Smooth muscle cell (in vitro differentiated cells): ENCODE data around the gene GRM4. TPM values are rescaled to one million over a fixed set of nuclear protein-coding genes. Genes with fewer than 3 reads are reported as not detected.

Source experiments
- DNase-seq: peaks from one replicate; lab custom pipeline; 2025; ENCODE audit not compliant: unreplicated experiment; lab: John Stamatoyannopoulos, UW
- H2AFZ ChIP-seq: fragments of 200-600 bp; sonication (generic); 2 replicates; pipeline ENCODE4 v1.6.0; 2016; ENCODE audit warnings: antibody characterized with exemption, low read depth, mild to moderate bottlenecking
- H3F3A ChIP-seq: fragments of 200-600 bp; sonication (generic); 2 replicates; pipeline ENCODE4 v1.6.0; 2017; ENCODE audit warnings: antibody characterized with exemption, low read depth
- H3K27ac ChIP-seq: fragments of 200-600 bp; sonication (generic); 2 replicates; pipeline ENCODE4 v1.5.1; 2016; ENCODE audit warnings: low read depth, mild to moderate bottlenecking
- H3K27me3 ChIP-seq: fragments of 200-600 bp; sonication (generic); 2 replicates; pipeline ENCODE4 v1.6.1; 2016; ENCODE audit warnings: low read depth, mild to moderate bottlenecking
- H3K36me3 ChIP-seq: fragments of 200-600 bp; sonication (generic); 2 replicates; pipeline ENCODE4 v1.5.1; 2016; ENCODE audit warnings: low read depth
- H3K4me1 ChIP-seq: fragments of 200-600 bp; sonication (generic); 2 replicates; pipeline ENCODE4 v1.5.1; 2016; ENCODE audit warnings: low read depth
- H3K4me2 ChIP-seq: fragments of 200-600 bp; sonication (generic); 2 replicates; pipeline ENCODE4 v1.6.0; 2016; ENCODE audit warnings: mild to moderate bottlenecking
- H3K4me3 ChIP-seq: fragments of 200-600 bp; sonication (generic); 2 replicates; pipeline ENCODE4 v1.5.1; 2016; ENCODE audit warnings: mild to moderate bottlenecking
- H3K79me2 ChIP-seq: fragments of 200-600 bp; sonication (generic); 2 replicates; pipeline ENCODE4 v1.6.0; 2016; ENCODE audit warnings: low read depth, mild to moderate bottlenecking
- H3K9ac ChIP-seq: fragments of 200-600 bp; sonication (generic); 2 replicates; pipeline ENCODE4 v1.6.0; 2016; ENCODE audit warnings: low read depth
- H3K9me3 ChIP-seq: fragments of 200-600 bp; sonication (generic); replicated peaks from 2 replicates; pipeline ENCODE4 v1.5.1; 2016; ENCODE audit warnings: low read depth
- H4K20me1 ChIP-seq: fragments of 200-600 bp; sonication (generic); 2 replicates; pipeline ENCODE4 v1.6.0; 2016; ENCODE audit warnings: low read depth
- WGBS: methylation state at CpG from one replicate; pipeline ENCODE4 v1.1.7; 2016; ENCODE audit warnings: low lambda C conversion rate; 5-methylcytosine and 5-hydroxymethylcytosine counted together
- polyA plus RNA-seq: library from polyadenylated mRNA; unstranded; fragments of >200 nt; fragmentation: Nextera tagmentation; extraction: Ambion mirVana; gene quantifications from 2 replicates; pipeline ENCODE4 v1.2.1, GENCODE V29; 2016
- total RNA-seq: library from RNA; depleted of rRNA; stranded (reverse); fragments of >200 nt; gene quantifications from 2 replicates; pipeline ENCODE4 v1.2.3, GENCODE V29; 2014
- TF ChIP-seq, protein P1 (sequence below): fragments of 200-600 bp; sonication (generic); IDR thresholded peaks from 2 replicates; pipeline ENCODE4 v1.5.1; 2017; ENCODE audit warnings: borderline replicate concordance, mild to moderate bottlenecking, antibody characterized with exemption; ENCODE audit not compliant: insufficient read depth, poor library complexity, severe bottlenecking

The GRM4 gene
- total and polyA plus RNA-seq, 2 experiments from 2014 or later = 0.21 TPM; not detected in 1

DNA sequence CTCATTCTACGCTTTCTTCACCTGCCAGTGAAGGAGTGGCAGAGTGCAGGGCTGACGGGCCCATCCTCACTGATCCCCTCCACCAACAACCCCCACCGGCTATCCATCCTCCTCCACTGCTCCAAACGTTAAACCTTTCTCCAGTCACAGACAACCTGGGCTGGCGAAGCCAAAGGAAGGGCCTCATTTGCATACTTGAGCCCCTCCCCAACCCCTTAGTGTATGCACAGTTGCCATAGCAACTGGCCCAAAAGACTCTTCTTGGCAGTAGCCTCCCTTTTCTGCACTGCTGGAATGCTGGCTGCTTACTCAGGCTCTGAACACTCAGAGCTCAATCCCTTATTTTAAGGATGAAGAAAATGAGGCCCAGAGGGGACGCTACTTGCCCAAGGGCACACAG lies 130.3 kb downstream of the GRM4 start:
- no peak for DNase-seq
- Histone ChIP-seq H3K9me3 (no peaks in the 10 kb centered on the region), H4K20me1 (no peaks in the 10 kb centered on the region), H3K4me2 (no peak overlapping the region), H3K4me1 (no peaks in the 10 kb centered on the region), H3K27ac (no peak overlapping the region), H3K27me3 (no peaks in the 10 kb centered on the region), H2AFZ (no peak overlapping the region), H3K4me3 (no peak overlapping the region), H3F3A (no peaks in the 10 kb centered on the region), H3K79me2 (no peaks in the 10 kb centered on the region), H3K36me3 (no peaks in the 10 kb centered on the region), H3K9ac (no peak overlapping the region)
- TF ChIP-seq, protein P1, sequence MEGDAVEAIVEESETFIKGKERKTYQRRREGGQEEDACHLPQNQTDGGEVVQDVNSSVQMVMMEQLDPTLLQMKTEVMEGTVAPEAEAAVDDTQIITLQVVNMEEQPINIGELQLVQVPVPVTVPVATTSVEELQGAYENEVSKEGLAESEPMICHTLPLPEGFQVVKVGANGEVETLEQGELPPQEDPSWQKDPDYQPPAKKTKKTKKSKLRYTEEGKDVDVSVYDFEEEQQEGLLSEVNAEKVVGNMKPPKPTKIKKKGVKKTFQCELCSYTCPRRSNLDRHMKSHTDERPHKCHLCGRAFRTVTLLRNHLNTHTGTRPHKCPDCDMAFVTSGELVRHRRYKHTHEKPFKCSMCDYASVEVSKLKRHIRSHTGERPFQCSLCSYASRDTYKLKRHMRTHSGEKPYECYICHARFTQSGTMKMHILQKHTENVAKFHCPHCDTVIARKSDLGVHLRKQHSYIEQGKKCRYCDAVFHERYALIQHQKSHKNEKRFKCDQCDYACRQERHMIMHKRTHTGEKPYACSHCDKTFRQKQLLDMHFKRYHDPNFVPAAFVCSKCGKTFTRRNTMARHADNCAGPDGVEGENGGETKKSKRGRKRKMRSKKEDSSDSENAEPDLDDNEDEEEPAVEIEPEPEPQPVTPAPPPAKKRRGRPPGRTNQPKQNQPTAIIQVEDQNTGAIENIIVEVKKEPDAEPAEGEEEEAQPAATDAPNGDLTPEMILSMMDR = no peak
- WGBS = 67% methylated on average over 6 of the region's 6 CpGs

DNA sequence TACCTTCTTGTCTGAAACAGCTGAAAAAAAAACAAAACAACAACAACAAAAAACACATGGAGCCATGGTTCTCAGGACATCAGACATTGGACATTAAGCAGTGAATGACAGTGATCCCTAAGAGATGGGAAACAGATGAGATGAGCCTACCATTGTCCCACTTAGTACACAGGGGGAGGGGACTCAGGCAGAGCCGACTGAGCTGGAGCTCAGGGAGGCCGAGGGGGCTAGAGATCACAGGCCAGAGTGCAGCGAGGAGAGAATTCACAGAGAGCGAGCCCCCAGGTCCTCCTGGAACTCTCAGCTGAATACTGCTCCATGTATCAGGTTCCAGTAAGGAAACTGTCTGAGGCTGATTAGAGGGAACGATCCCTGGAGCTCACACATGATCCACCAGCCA lies 134.6 kb downstream of the GRM4 start:
- H3K9ac ChIP-seq = no peak overlapping the region
- no peaks in the 10 kb centered on the region for H3K27me3 ChIP-seq
- no peak overlapping the region for H3K27ac ChIP-seq
- no peak for DNase-seq
- H4K20me1 ChIP-seq = no peaks in the 10 kb centered on the region
- H2AFZ ChIP-seq = no peak overlapping the region
- TF ChIP-seq, protein P1 = no peak
- H3K36me3 ChIP-seq = no peaks in the 10 kb centered on the region
- H3F3A ChIP-seq = no peaks in the 10 kb centered on the region
- H3K4me3 ChIP-seq = no peak overlapping the region
- WGBS = 62% methylated on average over 5 of the region's 5 CpGs
- H3K9me3 ChIP-seq = no peaks in the 10 kb centered on the region
- H3K4me2 ChIP-seq = no peak overlapping the region
- H3K79me2 ChIP-seq = no peaks in the 10 kb centered on the region
- no peaks in the 10 kb centered on the region for H3K4me1 ChIP-seq

DNA sequence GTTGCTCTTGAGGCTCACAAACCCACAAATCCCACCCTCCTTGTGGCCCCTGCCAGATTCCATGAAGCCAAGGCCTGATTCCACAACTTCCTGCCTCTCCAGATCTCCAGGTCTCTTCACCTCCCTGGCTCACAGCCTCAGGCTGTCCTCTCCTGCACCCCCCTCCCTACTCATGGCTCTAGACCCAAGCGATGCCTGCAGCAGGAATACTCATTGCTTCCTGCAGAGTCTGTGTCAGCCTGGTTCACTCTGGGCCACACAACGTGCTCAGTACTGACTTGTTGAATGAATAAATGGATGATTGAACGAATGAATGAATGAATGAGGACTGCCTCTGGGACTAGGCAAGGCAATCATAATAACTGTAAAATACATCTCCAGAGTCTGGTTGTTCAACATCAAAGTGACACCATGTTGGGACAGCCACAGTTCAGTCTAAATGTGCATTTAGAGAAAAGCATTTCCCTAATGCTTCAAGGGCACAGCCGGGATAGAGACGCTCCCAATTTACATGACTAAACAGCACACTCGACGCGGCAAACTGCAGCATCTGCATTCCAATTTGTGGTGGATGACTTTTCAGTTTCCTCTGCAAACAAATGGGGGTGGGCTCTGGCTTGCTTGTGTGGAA lies 139.9 kb downstream of the GRM4 start:
- H2AFZ ChIP-seq = no peak overlapping the region
- no peak overlapping the region for H3K9ac ChIP-seq
- no peaks in the 10 kb centered on the region for H3K36me3 ChIP-seq
- no peaks in the 10 kb centered on the region for H3K79me2 ChIP-seq
- H3F3A ChIP-seq = no peaks in the 10 kb centered on the region
- DNase-seq = no peak
- H3K27ac ChIP-seq = no peak overlapping the region
- TF ChIP-seq, protein P1 = no peak
- H3K9me3 ChIP-seq = no peaks in the 10 kb centered on the region
- H3K27me3 ChIP-seq = no peaks in the 10 kb centered on the region
- H3K4me3 ChIP-seq = no peak overlapping the region
- no peak overlapping the region for H3K4me2 ChIP-seq
- H3K4me1 ChIP-seq = no peaks in the 10 kb centered on the region
- 32% methylated on average over 8 of the region's 8 CpGs for WGBS
- H4K20me1 ChIP-seq = no peaks in the 10 kb centered on the region

DNA sequence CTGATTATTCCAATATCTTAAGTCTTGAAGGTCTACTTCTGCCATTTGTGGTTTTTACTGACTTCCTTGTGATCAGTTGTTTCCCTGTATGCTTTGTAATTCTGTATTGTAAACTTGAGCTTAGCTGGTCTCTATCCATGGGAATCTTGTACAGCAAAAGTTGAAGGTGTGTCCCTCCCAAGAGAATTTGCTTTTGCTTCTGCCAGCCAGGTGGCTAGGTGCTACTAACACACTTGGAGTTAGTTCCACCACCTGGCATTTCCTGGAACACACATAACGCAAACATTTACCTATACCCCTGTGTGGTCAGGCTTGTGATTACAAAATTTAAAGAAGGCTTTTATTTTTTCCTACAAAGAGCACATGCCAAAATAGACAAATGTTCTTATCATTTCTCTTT lies 141.2 kb downstream of the GRM4 start:
- no peaks in the 10 kb centered on the region for H3K4me1 ChIP-seq
- H3K79me2 ChIP-seq = no peaks in the 10 kb centered on the region
- H3K27ac ChIP-seq = no peak overlapping the region
- H3K9me3 ChIP-seq = no peaks in the 10 kb centered on the region
- H3K4me3 ChIP-seq = no peak overlapping the region
- WGBS = 100% methylated on average over 1 of the region's 1 CpG
- H3F3A ChIP-seq = no peaks in the 10 kb centered on the region
- H3K9ac ChIP-seq = no peak overlapping the region
- H3K36me3 ChIP-seq = no peaks in the 10 kb centered on the region
- no peaks in the 10 kb centered on the region for H3K27me3 ChIP-seq
- TF ChIP-seq, protein P1 = no peak
- no peak for DNase-seq
- no peaks in the 10 kb centered on the region for H4K20me1 ChIP-seq
- no peak overlapping the region for H3K4me2 ChIP-seq
- H2AFZ ChIP-seq = no peak overlapping the region
